GM18519 (cell line): Measurements from ENCODE around the gene ELAC1.
"Not testable (repeated sequence)": the region's sequence is repeated elsewhere in the genome, so short reads cannot be mapped to it uniquely, and the experiment has no call there.

Experiments
- ATAC-seq: cut with Tn5 transposase; IDR thresholded peaks from one replicate; pipeline ENCODE4 v1.9.1; 2021; ENCODE audit warnings: mild to moderate bottlenecking, moderate library complexity; ENCODE audit not compliant: unreplicated experiment, low FRiP score

The ELAC1 gene

DNA sequence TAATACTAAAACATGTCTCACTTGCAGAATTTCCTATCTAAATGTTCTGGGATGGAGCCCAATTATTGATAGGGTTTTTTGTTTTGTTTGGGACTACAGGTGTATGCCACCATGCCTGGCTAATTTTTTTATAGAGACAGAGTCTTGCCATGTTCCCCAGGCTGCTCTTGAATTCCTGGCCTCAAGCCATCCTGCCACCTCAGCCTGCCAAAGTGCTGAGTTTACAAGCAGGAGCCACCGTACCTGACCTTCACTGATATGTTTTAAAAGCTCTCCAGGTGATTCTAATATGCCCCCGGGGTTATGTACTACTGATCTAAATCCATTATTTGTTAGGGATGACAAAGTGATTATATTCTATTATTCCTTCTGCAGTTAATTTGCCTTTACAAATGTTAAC, 2.2 kb downstream of the ELAC1 start:
- ATAC-seq: no peak

DNA sequence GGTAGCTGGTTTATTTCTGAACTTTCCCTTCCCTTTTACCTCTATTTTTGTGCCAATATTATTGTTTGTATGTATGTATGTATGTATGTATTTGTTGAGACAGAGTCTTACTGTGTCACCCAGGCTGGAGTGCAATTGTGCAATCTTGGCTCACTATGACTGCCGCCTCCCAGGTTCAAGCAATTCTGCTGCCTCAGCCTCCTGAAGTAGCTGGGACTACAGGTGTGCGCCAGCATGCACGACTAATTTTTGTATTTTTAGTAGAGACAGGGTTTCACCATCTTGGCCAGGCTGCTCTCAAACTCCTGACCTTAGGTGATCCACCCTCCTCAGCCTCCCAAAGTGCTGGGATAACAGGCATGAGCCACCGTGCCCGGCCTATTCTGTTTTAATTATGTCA, 4.6 kb downstream of the ELAC1 start:
- not testable (repeated sequence) for ATAC-seq

DNA sequence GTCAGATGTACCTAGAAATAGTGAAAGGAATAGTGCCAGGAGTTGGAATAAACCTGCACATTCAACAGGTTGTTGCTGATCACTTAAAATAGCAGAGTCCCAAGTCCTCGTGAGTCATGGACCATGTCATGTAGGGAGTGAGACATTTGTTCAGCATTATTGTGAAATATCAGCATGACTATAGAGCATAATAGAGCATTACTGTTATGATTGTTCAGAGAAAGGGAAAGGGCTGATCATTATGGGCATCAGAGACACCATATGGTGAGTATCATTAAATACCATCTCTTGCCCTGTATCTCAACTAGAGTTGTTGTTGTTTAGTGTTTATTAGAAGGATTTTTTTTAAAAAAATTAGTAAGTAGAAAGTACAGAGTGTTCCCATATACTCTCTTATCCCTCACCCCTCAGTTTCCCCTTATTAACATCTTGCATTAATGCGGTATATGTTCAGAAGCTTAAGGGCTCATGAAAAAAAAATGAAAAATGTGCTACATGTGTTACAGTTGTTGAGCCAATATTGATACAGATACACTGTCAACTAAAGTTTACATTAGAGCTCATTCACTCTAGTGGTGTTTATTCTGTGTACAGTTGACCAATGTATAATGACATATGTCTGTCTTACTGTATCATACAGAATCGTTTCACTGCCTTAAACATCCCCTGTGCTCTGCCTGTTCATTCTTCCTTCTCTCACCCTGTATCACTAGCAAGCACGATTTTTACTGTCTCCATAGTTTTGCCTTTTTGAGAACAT, 5.7 kb downstream of the ELAC1 start:
- no peak for ATAC-seq

DNA sequence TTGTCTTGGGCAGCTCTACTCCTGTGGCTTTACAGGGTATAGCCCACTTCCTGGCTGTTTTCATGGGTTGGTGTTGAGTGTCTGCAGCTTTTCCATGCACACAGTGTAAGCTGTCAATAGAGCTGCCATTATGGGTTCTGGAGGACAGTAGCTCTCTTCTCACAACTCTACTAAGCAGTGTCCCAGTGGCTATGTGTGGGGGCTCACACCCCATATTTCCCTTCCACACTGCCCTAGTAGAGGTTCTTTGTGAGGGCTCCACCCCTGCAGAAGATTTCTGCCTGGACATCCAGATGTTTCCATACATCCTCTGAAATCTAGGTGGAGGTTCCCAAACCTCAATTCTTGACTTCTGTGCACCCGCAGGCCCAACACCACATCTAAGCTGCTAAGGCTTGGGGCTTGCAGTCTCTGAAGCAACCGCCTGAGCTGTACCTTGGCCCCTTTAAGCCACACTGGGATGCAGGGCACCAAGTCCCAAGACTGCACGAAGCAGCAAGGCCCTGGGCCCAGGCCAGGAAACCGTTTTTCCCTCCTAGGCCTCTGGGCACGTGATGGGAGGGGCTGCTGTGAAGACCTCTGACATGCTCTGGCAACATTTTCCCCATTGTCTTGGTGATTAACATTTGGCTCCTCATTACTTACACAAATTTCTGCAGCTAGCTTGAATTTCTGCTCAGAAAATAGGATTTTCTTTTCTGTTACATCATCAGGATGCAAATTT, 9.4 kb downstream of the ELAC1 start:
- no peak for ATAC-seq

DNA sequence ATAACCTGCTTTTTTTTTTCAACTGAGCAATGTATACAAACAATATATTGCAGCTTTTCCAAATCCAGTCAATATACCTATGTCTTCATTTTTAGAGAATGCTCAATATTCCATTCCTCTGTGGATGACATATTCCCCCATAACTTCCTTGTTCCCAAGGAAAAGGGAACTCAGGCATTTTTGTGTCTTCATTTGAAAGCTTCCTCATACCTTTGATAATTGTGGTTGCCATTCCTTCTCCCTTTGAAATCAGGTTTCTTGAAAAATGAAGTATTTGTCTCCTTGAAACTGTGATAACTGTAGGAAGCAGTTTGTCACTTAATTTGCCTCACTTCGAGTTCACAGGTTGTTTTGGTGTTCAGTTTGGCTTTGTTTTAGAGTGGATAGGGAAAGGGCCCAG, 13.5 kb downstream of the ELAC1 start:
- no peak for ATAC-seq

DNA sequence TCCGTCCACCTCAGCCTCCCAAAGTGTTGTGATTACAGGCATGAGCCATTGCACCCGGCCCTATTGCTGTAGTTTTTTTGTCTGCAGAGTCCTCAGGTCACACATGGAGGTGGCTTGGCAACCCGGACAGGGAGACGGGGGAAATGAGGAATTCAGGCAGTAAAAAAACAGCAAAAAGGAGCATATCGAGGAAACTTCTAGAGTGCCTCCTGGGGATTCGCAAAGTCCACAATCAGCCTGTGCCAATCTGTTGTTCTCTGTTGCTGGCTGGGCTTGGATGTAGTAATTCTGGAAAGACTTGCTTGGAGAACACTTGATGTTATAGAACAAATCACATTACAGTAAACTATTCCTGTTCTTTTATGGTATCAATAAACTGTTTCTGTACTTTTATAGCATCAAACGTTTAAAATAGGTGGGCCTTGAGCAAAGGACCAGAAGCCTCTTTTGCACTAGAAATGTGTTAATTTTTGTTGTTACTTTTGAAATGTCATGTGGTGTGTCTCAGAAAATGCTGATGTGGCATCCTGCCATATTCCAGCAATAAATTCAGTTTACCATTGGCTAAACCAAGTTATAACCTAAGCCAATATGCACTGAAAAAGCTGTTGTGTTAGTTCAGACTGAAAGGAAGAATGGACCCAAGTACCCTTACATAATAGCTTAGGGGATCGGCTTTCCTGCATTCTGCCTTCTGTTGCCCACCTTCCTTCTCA, 14.4 kb downstream of the ELAC1 start:
- ATAC-seq: no peak

DNA sequence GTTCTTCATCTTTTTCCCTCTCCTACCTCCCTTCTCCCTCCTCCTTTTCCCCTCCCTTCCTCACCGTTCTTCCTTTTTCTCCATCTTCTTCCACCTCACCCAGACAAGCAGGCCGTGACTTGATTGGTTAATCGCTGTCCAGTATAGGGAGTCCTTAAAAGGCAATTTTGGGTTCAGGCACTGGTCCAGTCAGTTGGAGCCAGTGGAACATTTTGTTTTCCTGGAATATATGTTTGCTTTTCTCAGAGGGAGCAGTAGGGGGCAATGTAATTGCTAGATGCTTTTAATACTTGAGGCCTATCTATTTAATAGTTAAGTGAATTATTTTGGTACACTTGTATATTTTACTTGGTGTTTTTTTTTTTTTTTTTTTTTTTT, 15.0 kb downstream of the ELAC1 start:
- no peak for ATAC-seq

DNA sequence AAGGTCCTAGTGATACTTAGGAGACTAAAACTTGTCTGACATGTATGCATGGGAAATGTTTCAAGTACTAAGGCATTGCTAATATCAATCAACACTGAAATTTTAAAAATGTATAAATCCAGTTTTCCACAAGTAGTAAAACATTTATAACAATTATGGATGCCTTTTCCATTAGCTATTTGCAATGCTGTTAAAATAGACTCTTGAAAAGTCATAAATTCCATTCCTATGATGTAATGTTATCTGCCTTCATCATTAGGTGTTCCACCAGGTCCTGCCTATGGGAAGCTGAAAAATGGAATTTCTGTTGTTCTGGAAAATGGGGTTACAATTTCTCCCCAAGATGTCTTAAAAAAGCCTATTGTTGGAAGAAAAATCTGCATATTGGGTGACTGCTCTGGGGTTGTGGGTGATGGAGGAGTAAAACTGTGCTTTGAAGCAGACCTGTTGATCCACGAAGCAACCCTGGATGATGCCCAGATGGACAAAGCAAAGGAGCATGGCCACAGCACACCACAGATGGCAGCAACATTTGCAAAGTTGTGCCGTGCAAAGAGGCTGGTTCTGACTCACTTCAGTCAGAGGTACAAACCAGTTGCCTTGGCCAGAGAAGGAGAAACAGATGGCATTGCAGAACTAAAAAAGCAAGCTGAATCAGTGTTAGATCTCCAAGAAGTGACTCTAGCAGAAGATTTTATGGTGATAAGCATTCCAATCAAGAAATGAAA, 18.7 kb downstream of the ELAC1 start:
- ATAC-seq: no peak

DNA sequence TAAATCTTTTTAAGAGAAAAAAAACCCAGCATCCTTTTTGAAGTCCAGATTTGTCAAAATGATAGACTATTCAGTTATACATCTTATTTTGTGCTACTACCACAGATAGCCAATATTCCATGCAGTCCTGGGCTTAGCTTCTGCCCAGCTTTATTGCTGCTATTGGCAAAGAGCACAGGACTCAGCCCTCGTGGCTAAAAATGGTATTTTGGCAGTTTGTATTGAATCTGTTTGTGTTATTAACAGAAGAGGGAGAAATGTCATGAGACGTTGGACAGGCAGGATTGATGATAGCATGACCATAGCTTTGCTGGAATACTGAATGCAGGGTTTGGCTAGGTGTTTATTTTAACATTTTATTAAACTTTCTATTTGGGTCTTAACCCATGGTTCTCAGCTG, 19.4 kb downstream of the ELAC1 start:
- no peak for ATAC-seq

DNA sequence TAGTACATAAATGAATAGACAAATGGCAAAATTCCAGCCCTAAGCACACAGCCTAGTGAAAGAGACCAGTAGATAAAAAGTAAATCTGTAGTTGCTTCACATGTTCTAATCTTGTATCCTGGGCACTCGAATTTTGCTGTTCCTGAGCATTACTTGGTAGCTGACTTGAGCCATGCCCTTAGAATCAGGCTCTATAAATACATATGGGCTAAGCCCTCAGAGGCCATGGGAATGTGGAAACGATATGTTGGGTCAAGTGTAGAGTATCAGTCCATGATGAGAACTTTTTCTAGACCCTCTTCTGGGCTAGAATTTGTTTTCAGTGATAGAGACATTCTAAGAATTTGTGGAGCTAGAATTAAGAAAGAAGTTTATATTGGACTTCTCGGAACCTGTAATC, 21.9 kb downstream of the ELAC1 start:
- no peak for ATAC-seq

DNA sequence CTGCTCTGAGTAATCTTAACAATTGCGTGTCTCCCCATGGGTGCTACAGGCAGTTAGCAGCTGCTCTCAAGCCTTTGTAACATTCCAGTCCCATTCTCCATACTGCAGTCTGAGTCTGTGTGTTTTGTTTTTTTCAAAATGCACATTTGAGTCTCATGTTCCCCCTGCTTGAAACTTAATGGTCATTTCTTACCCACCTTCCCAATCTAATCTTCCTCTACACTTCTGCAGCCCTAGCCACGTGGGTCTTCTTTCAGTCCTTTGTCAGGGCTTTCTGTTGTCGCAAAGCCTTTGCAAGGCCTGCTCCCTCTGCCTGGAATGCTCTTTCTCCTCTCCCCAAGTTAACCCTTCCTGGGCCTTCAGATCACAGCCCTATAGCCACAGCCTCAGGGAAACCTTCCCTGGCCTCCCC, 24.5 kb downstream of the ELAC1 start:
- ATAC-seq: no peak

DNA sequence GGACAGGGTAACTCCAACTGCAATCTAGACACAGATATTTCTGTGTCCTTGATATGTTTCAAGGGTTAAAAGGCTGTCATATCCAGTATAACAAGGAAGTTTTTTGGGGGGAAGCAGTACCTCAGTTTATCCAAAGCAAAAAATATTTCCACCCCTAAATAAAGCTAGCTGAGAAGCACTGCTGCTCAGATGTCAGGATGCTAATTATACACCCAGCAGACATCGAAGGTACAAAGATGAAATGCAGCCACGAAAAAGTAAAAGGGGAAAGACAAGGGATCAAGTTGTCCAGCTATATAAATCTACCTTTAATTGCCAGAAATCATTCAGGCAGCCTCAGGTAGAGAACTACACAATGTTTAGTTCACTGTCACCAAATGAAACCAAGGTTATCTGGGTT, 26.2 kb downstream of the ELAC1 start:
- ATAC-seq: no peak

DNA sequence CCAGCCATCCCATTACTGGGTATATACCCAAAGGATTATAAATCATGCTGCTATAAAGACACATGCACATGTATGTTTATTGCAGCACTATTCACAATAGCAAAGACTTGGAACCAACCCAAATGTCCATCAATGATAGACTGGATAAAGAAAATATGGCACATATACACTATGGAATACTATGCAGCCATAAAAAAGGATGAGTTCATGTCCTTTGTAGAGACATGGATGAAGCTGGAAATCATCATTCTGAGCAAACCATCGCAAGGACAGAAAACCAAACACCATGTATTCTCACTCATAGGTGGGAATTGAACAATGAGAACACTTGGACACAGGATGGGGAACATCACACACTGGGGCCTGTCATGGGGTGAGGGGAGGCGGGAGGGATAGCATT, 35.3 kb downstream of the ELAC1 start:
- not testable (repeated sequence) for ATAC-seq

DNA sequence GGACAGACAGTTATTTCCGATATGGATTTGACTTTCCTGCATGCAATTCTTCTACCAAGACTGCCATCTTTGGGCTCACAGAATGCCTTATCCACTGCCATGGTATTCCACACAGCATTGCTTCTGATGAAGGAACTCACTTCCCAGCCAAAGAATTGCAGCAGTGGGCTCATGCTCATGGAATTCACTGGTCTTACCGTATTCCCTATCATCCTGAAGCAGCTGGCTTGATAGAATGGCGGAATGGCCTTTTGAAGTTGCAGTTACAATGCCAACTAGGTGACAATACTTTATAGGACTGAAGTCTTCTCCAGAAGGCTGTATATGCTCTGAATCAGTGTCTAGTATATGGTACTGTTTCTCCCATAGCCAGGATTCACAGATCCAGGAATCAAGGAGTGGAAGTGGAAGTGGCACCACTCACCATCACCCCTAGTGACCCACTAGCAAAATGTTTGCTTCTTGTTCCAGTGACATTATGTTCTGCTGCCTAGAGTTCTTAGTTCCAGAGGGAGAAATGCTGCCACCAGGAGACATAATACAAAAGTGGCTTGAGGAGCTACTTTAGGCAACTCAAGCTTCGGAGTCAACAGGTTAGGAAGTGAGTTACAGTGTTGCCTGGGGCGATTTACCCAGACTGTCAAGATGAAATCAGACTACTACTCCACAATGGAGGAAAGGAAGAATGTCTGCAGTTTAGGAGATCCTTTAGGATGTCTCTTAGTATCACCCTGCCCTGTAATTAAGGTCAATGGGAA, 38.4 kb downstream of the ELAC1 start:
- ATAC-seq: no peak

DNA sequence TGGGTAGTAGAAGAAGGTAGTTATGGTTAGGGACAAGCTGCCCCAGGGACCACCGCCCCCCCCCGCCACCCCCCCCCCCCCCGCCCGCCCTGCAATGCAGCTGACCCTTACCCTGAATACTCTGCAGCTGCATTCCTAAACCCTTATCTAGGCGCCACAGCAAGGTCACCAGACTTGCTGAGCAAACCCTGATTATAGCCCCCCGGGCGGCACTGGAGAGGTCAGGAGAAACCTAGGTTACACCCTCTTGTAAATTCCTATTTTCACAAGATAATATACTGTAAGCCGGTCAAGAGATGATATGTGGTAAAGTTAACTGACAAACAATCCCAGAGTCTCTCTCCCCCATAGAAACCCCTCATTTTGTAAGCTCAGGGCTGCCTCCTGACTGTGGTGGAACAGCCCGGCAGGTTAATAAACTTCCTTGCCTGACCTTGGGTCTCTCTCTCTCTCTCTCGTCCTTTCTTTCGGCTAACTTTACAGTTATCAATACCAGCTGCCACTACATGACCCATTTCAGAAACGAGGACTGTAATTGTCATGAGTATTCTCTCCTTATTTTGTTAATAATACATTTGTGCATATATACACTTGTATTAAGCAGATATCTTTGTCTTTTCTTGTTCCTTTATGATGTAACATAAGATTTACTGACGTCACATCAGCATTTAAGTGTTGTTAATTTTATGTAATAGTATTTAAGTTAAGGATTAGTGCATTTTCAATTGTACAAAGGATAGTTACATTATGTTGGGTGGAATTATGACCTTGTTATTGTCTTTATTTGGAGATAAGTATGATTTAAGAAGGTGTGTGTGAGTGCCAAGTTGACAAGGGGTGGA, 39.3 kb downstream of the ELAC1 start:
- no peak for ATAC-seq

DNA sequence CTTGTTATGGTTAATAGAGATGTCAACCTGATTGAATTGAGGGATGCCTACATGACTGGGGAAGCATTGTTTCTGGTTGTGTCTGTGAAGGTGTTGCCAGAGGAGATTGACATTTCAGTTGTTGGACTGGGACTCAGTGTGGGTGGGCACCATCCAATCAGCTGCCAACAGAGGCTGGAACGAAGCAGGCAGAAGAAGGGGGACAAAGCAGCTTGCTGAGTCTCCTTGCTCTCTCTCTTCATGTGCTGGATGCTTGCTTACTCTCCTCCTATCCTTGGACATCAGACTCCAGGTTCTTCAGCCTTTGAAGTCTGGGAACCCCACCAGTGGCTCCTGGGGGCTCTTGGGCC, 39.9 kb downstream of the ELAC1 start:
- ATAC-seq: no peak

DNA sequence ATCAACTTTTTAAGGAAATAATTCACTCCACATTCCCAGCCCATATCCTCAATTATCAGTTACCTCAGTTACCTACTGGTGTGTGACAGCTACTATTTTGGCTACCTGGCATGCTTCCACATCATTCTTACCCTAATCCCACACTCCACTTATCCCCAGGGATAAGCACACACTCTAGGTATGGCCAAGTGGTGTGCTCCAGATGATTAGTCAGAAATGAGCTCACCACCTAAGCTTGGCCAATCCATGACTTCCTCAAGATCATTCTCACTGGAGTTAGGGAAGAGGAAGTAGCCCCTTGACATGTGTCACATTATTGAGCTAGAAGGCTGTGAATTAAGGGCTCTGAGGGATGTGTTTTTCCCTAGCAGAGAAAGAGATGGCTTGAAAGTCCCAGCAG, 41.2 kb downstream of the ELAC1 start:
- ATAC-seq: no peak

DNA sequence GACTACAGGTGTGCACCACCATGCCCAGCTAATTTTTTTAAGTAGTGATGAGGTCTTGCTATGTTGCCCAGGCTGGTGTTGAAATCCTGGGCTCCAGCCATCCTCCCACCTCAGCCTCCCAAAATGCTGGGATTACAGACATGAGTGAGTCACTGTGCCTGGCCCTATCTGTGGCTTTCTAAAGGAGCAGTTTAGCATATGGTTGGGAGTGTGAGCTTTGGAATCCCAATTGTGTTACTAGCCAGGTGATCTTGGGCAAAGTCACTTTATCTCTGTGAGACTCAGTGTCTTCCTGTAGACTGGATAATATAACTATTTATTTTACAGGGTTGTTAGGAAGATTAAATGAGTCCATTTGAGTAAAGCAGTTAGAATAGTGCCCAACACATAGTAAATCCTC, 42.4 kb downstream of the ELAC1 start:
- no peak for ATAC-seq

DNA sequence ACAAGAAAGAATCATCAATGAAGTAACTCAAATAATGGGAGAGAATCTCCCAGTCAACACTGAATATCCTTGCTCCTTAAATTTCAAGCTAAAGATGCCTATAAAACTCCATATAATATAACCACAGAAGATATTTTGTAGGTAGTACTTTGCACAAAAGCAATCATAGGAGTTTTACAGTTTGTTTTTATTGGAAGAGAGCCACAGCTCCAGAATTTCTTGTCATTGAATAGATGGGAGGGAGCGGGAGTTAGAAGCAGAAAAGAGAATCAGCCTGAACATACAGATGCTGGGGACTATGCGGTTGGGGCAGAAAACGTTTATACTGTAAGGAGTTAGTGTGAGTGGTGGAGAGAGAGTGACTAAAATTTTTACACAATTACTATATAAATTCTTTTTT, 43.9 kb downstream of the ELAC1 start:
- no peak for ATAC-seq

DNA sequence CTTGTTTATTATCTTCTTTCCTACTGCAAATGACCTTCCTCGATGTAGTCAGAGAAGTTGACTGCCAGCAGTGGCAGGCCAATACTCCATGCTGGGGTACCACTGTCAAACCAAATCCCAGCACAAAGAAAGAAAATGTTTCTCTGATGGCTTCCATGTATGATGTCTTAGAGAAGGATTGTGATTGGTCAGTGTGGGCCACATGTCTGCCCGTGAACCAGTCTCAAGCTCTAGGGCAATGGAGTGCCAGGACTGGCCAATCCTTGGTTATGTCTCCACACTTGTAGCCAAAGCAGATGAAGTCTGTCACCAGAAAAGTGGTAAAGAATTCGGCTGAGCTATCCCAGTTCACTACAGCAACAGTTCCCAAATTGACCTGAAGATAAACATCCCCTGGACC, 44.6 kb downstream of the ELAC1 start:
- ATAC-seq: no peak
